Skeletal muscle tissue (tissue), 4 donors: ENCODE measurements around the gene EFCAB7. TPM values are rescaled to one million over a fixed set of nuclear protein-coding genes. Genes with fewer than 3 reads are reported as not detected.

Source experiments
- H3K27ac ChIP-seq: one replicate; pipeline ENCODE4 v1.7.0; 2013; ENCODE audit warnings: mild to moderate bottlenecking, low read depth, low read length, inconsistent platforms
- H3K27me3 ChIP-seq, 3 donors: one replicate each; pipeline ENCODE4 v1.7.0; 2013; ENCODE audit warnings: low read length in 3 of 3; ENCODE audit not compliant: control insufficient read depth in 3 of 3, insufficient read depth in 3 of 3
- H3K36me3 ChIP-seq, 3 donors: one replicate each; pipeline ENCODE4 v1.7.0; 2013; ENCODE audit warnings: low read length in 3 of 3; ENCODE audit not compliant: control insufficient read depth in 3 of 3, insufficient read depth in 3 of 3
- H3K4me1 ChIP-seq, 3 donors: one replicate each; pipeline ENCODE4 v1.7.0; 2013; ENCODE audit warnings: low read length in 3 of 3, mild to moderate bottlenecking in 3 of 3; ENCODE audit not compliant: control insufficient read depth in 3 of 3, insufficient read depth in 3 of 3
- H3K4me3 ChIP-seq, 3 donors: one replicate each; pipeline ENCODE4 v1.7.0; 2013; ENCODE audit warnings: low read length in 3 of 3
- H3K9ac ChIP-seq, 3 donors: one replicate each; pipeline ENCODE4 v1.7.0; 2013; ENCODE audit warnings: low read length in 3 of 3, mild to moderate bottlenecking in 3 of 3, moderate library complexity in 2 of 3, low read depth in 1 of 3
- H3K9me3 ChIP-seq, 3 donors: one replicate each; pipeline ENCODE4 v1.7.0; 2013; ENCODE audit warnings: low read length in 3 of 3; ENCODE audit not compliant: control insufficient read depth in 3 of 3
- total RNA-seq: library from RNA; depleted of rRNA; stranded (reverse); fragments of >200 nt; gene quantifications from one replicate; pipeline ENCODE4 v1.2.3, GENCODE V29; 2014
- donor health status: Osteomylitis.

Gene EFCAB7
- total RNA-seq, 1 donor from 2014 or later: 4.7 TPM

- Histone ChIP-seq H3K36me3 (peaks cover 0 to 2% (median 0%) of the 10 kb centered on the region in 3 donors), H3K9ac (no peak overlapping the region), H3K4me1 (no peaks in the 10 kb centered on the region), H3K27ac (no peak overlapping the region), H3K9me3 (no peaks in the 10 kb centered on the region), H3K4me3 (no peak overlapping the region), H3K27me3 (no peaks in the 10 kb centered on the region)
These were observed 10.7 kb upstream of the EFCAB7 start for GRCh38 chr1:63512584-63512983.

- Histone ChIP-seq H3K9ac (no peak overlapping the region), H3K9me3 (no peaks in the 10 kb centered on the region), H3K4me3 (no peak overlapping the region), H3K36me3 (no peaks in the 10 kb centered on the region), H3K4me1 (no peaks in the 10 kb centered on the region), H3K27me3 (no peaks in the 10 kb centered on the region), H3K27ac (no peak overlapping the region)
These were observed 6.7 kb upstream of the EFCAB7 start for GRCh38 chr1:63516629-63517028.

- Histone ChIP-seq H3K4me3 (peak overlapping the region; percentile 92 to 100 (median 96)), H3K27ac (peak overlapping the region; percentile 89), H3K36me3 (peaks cover 0 to 11% (median 0%) of the 10 kb centered on the region in 3 donors), H3K9ac (peak overlapping the region; percentile 84 to 95 (median 90)), H3K9me3 (no peaks in the 10 kb centered on the region), H3K27me3 (no peaks in the 10 kb centered on the region), H3K4me1 (peaks cover 5 to 18% (median 18%) of the 10 kb centered on the region in 3 donors)
These were observed 413 bp downstream of the EFCAB7 start for GRCh38 chr1:63523738-63524137.

GRCh38 chr1:63524201-63524600 is 876 bp downstream of the EFCAB7 start:
- H3K9ac ChIP-seq: peak overlapping the region; percentile 84 to 95 (median 90)
- no peaks in the 10 kb centered on the region for H3K27me3 ChIP-seq
- H3K4me1 ChIP-seq: peaks cover 5 to 18% (median 18%) of the 10 kb centered on the region in 3 donors
- no peaks in the 10 kb centered on the region for H3K9me3 ChIP-seq
- peaks cover 0 to 11% (median 0%) of the 10 kb centered on the region in 3 donors for H3K36me3 ChIP-seq
- peak overlapping the region; percentile 92 to 100 (median 96) for H3K4me3 ChIP-seq
- peak overlapping the region; percentile 89 for H3K27ac ChIP-seq

- Histone ChIP-seq H3K27me3 (no peaks in the 10 kb centered on the region), H3K27ac (no peak overlapping the region), H3K4me3 (no peak overlapping the region), H3K36me3 (peaks cover 0 to 8% (median 7%) of the 10 kb centered on the region in 3 donors), H3K9ac (no peak overlapping the region), H3K4me1 (no peaks in the 10 kb centered on the region), H3K9me3 (no peaks in the 10 kb centered on the region)
These were observed 9.4 kb downstream of the EFCAB7 start for GRCh38 chr1:63532727-63533126.

GRCh38 chr1:63533931-63534330 is 10.6 kb downstream of the EFCAB7 start:
- no peaks in the 10 kb centered on the region for H3K9me3 ChIP-seq
- no peak overlapping the region for H3K4me3 ChIP-seq
- H3K4me1 ChIP-seq: no peaks in the 10 kb centered on the region
- no peaks in the 10 kb centered on the region for H3K27me3 ChIP-seq
- peaks cover 0 to 7% (median 3%) of the 10 kb centered on the region in 3 donors for H3K36me3 ChIP-seq
- no peak overlapping the region for H3K27ac ChIP-seq
- H3K9ac ChIP-seq: no peak overlapping the region

GRCh38 chr1:63534406-63534805 is 11.1 kb downstream of the EFCAB7 start:
- peaks cover 0 to 7% (median 3%) of the 10 kb centered on the region in 3 donors for H3K36me3 ChIP-seq
- H3K9me3 ChIP-seq: no peaks in the 10 kb centered on the region
- no peak overlapping the region for H3K4me3 ChIP-seq
- H3K9ac ChIP-seq: no peak overlapping the region
- H3K27me3 ChIP-seq: no peaks in the 10 kb centered on the region
- no peak overlapping the region for H3K27ac ChIP-seq
- H3K4me1 ChIP-seq: no peaks in the 10 kb centered on the region

GRCh38 chr1:63537006-63537405 is 13.7 kb downstream of the EFCAB7 start:
- Histone ChIP-seq H3K27ac (no peak overlapping the region), H3K27me3 (no peaks in the 10 kb centered on the region), H3K9me3 (no peaks in the 10 kb centered on the region), H3K4me1 (no peaks in the 10 kb centered on the region), H3K4me3 (no peak overlapping the region), H3K36me3 (peaks cover 0 to 7% (median 3%) of the 10 kb centered on the region in 3 donors), H3K9ac (no peak overlapping the region)

- no peak overlapping the region for H3K27ac ChIP-seq
- H3K9me3 ChIP-seq: peaks cover 0 to under 1% (median 0%) of the 10 kb centered on the region in 3 donors
- no peaks in the 10 kb centered on the region for H3K4me1 ChIP-seq
- H3K4me3 ChIP-seq: no peak overlapping the region
- H3K36me3 ChIP-seq: peaks cover 0 to 4% (median 3%) of the 10 kb centered on the region in 3 donors
- H3K9ac ChIP-seq: no peak overlapping the region
- no peaks in the 10 kb centered on the region for H3K27me3 ChIP-seq
These were observed 14.6 kb downstream of the EFCAB7 start for GRCh38 chr1:63537940-63538339.

- Histone ChIP-seq H3K27me3 (no peaks in the 10 kb centered on the region), H3K36me3 (no peaks in the 10 kb centered on the region), H3K4me1 (peaks cover 3 to 5% (median 4%) of the 10 kb centered on the region in 3 donors)
These were observed 22.5 kb downstream of the EFCAB7 start for GRCh38 chr1:63545780-63546179.

More at GRCh38 chr1:63545780-63546179, 22.5 kb downstream of the EFCAB7 start:
- Histone ChIP-seq H3K4me3 (no peak overlapping the region), H3K27ac (no peak overlapping the region), H3K9ac (no peak overlapping the region), H3K9me3 (peaks cover 0 to 2% (median 0%) of the 10 kb centered on the region in 3 donors)
